HG02763 (cell line): ENCODE results near the gene LY86.
"Not testable (repeated sequence)": the region's sequence is repeated elsewhere in the genome, so short reads cannot be mapped to it uniquely, and the experiment has no call there.

Source experiments
- ATAC-seq: cut with Tn5 transposase; IDR thresholded peaks from one replicate; pipeline ENCODE4 v1.9.1; 2021; ENCODE audit warnings: mild to moderate bottlenecking, moderate library complexity; ENCODE audit not compliant: unreplicated experiment

Gene LY86

DNA sequence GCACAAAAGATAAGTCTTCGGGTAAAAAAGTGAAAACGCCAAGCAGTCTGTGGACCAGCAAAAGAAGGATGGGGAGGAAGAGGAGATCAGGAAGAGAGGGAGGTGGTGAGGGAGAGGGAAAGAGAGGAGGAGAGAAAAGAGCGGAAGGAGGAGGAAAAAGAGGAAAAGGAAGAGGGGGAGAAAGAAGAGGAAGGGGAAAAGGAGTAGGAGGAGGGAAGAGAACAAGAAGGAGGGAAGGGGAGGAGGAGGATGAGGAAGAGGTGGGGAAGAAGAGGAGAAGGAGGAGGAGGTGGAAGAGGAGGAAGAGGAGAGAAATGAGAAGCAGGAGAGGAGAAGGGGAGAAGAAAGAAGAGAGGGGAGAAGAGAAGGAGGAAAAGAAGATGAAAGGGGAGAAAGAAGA lies 6.5 kb downstream of the LY86 start:
- no peak for ATAC-seq

DNA sequence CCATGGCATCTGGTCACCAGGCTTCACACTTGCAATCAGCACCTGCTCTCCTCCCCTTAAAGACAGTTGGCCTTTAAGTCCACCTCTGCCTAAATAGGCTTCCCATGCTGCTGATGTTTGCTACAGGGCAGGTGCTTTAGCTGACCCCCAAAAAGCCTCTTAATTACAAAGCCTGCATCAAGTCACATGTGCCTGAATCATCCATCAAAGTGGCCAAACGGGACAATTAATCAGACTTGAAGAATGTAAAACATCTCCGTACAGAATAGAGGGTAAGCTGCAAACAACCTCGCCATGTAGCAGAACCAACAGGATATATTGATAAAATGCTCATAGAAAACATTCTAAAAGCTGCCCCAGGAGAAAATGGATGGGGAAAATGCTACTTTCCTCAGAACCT lies 7.4 kb downstream of the LY86 start:
- no peak for ATAC-seq

DNA sequence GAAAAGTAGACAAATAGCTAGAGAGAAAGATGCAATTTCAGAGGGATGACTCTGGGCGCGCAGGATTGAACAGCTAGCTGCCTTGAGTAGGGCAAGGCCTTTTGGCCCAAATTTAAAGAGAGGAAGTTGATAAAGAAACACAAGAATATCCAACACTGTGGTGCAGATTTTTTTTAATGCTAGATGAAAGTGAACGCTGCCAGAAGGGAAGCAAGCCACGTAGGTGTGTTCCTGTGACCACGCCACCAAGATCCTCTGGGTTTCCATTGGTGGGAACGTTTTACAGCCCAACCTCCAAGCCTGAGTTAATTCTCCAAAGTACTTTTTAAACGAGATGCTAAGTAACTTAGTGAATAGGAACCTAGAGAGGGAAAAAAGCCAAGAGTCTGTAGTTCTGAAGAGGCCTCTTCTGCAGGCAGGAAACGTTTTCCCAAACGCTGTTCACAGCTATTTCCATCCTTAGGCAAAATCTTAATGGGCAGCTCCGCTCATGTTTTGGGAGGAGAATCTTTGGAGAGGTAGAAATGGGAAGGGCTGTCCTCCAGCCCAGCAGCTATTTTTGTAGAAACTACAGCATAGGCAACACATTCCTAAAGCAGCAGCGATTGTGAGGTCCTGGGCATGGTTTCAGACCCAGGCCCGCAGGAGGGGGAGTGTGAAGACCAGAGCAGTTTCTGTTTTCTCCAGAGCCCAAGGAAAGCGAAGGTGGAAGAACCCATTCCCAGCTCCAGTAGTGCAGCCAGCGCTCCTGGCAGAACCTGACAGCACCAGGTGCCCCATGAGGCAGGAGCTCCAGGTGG lies 8.2 kb downstream of the LY86 start:
- ATAC-seq, result no peak

DNA sequence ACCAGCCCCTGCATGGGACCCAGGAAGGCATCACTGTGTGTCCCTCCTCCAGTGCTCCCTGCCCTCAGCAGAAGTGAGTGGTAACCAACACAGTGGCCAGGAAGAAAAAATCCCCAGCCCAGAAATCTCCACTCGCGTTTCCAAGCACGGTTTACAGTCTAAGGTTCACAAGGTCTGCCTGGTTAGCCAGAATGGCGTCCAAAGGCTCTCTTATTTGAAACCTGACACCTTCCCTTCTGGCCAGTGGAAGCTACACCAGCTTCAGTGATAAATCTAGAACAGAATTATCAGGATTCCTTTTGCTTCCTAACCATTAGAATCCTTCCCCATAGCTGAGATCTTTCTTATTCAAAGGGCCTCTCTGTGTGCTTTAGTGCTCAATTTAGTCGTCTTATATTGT lies 9.2 kb downstream of the LY86 start:
- no peak for ATAC-seq

DNA sequence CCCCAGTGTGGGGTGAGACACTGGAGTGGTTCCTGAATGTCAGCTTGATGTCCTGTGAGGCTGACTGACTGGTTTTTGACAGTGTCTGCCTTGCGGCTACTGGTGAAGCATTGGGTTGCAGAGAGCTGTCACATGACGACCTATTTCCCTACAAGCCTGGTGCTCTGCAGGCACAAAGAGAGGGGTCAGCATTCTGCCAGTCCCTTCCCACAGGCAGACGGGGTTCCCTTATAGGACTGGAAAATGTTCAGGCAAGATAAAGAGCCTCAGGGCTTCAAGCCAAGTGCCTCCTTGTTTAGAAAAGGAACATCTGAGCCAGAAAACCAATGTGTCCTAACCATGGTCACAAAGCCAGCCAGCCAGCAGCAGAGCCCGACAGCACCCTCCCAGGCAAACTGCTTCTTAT lies 11.0 kb downstream of the LY86 start:
- ATAC-seq, result no peak

DNA sequence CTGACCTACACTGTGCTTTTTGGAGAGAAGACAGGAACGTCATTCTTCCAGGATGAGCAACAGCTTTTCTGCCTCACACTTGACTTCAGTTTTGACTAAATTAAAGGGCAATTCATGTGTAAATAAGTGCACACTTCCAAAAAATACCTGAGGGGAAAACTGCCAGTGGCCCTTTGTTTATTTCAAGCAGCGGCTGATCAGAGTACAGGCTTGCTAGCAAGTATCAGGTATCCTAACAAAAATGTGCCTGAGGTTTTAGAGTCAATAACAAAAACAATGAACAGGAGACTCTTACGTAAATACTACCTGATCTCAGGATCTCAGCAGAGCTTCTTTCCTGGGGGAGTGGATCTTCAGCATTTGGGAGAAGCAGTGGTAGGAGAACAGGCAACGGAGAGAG lies 12.4 kb downstream of the LY86 start:
- no peak for ATAC-seq

DNA sequence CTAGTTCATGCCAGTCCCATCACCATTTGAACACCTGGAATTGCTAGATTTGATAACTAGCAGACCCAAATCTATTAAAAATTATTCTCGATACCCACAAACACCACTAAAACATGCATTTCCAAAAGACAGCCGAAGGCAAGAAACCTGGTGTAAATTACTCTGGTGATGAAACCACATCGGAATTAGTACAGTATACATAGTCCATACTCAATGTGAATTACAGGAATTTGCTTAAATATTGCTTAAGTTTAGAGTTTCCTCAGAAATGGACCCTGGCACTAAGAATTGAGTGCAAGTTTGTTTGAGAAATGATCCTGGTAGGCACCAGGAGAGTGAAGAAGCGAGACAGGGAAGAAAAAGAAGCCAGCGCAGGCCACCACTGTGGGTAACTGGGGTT lies 13.7 kb downstream of the LY86 start:
- no peak for ATAC-seq

DNA sequence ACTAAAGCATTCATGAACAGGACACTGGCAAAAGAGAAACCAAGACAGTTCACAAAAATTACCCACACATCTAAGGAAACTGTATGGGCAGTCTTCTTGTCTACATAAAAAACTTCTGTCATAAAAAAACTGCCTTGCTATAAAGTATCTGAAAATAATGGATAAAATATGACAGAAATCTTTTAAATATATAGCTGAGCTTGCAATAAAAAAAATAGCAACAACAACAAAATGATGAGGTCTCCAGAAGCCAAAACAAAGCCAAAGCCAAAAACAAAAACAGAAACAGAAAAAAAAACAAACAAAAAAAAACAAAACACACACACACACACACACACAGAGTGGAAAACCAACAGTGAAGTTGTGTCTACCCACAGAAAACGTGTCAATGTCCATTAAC lies 14.8 kb downstream of the LY86 start:
- no peak for ATAC-seq

DNA sequence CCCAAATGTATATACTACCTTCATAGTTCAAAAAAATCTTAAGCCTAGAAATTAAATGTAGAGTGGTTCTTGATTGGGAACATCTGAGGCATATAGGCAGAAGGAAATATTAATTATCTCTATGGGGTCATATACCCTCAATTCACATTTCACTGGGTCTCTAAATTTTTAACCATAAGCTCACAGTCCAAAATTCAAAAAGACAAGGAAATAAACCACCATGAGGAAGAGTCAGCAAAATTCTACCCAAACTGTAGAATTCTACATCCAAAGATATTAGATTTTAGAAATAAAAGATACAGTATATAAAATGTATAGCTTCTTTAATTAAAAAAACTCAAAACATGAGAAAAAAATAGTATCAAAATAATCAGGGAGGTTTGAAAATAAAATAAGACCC lies 15.5 kb downstream of the LY86 start:
- ATAC-seq, result no peak

DNA sequence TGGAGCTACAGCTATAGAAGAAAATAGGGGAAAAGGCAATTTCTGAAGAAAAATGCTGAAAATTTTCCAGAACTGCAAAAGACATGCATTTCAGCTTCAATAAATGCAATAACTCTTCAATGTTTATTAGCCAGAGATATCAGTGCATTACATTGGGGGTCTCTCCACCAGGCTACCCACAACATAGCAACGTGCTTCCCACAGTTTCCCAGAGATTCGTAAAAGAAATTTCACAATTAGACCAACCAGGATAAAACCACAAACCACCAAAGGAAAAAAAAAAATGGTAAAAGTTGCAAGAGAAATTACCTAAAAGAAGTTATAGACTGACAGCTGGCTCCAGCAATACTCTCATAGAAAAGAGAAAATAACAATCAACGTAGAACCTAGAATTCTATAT lies 16.0 kb downstream of the LY86 start:
- no peak for ATAC-seq

DNA sequence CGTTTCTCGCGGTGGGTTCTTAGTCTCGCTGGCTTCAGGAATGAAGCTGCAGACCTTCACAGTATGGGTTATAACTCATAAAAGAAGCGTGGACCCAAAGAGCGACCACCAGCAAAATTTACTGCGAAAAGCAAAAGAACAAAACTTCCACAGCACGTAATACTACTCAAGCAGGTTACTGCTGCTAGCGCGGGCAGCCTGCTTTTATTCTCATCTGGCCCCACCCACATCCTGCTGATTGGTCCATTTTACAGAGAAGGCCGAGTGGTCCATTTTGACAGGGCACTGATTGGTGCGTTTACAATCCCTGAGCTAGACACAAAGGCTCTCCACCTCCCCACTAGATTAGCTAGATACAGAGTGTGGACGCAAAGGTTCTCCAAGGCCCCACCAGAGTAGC lies 17.4 kb downstream of the LY86 start:
- ATAC-seq, result no peak

DNA sequence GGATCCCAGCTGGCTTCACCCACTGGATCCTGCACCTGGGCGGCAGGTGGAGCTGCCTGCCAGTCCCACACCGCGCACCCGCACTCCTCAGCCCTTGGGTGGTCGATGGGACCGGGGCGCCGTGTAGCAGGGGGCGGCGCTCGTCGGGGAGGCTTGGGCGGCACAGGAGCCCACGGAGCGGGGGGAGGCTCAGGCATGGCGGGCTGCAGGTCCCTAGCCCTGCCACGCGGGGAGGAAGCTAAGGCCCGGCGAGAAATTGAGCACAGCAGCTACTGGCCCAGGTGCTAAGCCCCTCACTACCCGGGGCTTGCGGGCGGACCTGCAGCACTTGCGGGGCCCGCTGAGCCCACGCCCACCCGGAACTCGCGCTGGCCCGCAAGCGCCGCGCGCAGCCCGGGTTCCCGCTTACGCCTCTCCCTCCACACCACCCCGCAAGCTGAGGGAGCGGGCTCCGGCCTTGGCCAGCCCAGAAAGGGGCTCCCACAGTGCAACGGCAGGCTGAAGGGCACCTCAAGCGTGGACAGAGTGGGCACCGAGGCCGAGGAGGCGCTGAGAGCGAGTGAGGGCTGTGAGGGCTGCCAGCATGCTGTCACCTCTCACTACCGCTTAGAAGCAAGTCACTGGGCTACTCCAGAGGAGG lies 18.0 kb downstream of the LY86 start:
- ATAC-seq, result not testable (repeated sequence)

DNA sequence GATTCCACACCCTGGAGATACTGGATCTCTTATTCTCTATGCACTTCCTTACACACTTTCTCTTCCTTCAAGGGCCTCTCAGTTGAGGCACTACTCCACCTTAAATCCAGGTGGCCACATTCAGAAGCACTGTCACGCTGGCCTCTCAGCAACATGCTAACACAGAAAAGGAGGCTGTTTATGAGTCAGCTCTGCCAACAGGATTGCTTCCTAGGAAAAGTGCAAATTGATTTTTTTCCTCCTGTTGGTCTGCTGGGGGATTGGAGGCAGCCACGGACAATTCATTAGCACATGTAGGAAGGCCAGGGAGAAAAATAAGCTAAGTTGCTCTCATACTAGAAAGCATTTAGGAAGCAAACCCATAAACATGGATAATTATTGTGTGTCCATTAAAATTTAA lies 20.9 kb downstream of the LY86 start:
- no peak for ATAC-seq

DNA sequence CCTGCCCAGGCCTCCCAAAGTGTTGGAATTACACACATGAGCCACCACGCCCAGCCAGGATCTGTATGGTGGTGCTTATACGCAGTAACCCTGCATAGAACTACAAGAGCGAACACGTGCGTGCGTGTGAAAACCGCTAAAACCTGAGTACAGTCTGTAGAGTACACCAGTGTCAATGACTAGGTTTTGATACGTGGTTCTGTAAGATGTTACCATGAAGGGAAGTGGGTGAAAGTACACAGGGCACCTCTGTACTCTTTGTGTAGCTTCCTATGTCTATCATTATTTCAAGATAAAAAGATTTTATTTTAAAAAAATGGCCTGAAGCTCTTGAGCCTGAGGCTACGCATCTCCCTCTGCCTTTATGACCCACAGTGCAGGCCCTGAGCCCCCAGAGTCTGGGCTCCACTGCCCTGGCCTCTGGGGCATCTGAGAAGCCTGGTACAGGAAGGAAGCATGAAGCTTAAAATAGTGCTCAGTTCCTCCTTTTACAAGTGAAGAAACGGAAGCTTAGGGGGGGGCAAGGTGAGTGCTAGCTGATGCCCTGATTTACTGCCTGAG lies 21.6 kb downstream of the LY86 start:
- peak; percentile 83 for ATAC-seq

DNA sequence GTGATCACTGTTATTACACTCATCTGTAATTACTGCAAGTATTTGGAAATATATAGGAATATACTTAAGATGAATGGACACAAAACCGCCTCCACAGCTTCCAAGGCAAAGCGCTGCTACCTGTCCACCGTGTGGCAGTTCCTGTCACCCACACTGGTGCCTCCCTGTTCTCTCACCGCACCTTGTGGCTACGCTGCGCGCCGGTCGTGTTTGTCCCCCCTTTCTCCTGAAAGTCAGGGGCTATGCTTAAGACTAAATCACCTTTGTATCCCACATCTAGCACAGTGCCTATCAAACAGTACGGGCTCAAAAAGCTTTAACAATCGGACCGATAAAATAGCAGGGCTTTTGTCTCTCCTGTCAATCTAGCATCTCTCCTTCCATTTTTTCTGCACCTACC lies 23.0 kb downstream of the LY86 start:
- ATAC-seq, result no peak

DNA sequence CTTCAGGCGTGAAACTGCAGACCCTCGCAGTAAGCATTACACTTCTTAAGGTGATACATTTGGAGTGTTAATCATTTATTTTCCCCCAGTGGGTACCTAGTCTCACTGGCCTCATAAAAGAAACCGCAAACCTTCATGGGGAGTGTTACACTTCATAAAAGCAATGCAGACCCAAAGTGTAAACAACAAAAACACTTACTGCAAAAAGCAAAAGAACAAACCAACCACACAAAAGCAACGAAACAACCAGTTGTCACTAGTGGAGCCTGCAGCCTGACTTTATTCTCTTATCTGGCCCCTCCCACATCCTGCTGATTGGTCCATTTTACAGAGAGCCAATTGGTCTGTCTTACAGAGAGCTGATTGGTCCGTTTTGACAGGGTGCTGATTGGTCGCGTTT lies 23.8 kb downstream of the LY86 start:
- ATAC-seq, result no peak

DNA sequence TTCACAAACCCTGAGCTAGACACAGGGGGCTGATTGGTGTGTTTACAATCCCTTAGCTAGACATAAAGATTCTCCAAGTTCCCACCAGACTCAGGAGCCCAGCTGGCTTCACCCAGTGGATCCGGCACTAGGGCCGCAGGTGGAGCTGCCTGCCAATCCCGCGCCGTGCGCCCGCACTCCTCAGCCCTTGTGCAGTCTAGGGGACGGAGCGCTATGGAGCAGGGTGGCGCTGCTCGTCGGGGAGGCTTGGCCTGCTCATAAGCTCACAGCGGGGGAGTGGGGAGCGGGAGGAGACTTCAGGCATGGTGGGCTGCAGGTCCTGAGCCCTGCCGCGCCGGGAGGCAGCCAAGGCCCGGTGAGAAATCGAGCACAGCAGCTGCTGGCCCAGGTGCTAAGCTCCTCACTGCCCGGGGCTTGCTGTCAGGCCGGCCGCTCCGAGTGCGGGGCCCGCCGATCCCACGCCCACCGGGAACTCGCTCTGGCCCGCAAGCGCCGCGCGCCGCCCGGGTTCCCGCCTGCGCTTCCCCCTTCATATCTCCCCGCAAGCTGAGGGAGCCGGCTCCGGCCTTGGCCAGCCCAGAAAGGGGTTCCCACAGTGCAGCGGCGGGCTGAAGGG lies 24.7 kb downstream of the LY86 start:
- ATAC-seq, result not testable (repeated sequence)

DNA sequence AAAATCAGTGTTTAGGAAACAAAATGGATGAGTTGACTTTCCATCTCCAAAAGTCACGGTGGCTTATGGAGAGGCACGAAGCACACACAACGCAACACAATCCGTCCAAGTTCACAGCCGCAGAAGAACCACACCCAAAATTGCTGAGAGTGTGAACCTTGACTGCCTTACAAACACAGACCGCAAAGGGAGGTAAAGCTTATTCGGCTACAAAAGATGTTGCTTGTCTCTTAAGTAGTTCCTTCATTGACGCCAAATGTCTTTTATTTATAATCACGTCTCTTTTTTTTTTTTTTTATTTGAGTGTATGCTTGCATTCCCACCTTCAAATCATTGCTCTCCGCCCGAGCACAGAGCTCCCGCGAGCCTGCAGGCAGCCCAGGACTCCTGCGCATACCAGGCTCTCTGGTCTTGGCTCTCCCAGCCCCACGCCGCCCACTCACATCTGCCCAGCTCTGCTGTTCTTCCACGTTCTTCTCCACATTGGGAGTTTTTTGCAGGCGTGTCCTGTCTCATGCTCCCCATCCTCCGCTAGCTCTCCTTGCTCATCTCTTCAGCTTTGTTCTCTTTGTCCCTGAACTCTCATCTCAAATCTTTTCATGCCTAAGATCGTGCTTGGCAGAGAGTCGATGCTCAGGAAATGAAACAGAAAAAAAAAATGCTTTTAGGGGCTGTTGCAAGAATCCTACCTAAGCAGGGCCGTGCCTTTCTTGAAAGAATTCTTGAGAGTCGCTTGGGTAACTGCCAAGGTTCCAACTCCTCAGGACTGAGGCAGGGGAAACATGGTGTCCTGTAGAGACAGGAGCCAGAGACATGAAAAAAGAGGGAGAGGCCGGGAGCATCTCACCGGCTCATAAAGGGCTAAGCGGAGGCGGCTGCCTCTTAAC lies 25.8 kb downstream of the LY86 start:
- no peak for ATAC-seq

DNA sequence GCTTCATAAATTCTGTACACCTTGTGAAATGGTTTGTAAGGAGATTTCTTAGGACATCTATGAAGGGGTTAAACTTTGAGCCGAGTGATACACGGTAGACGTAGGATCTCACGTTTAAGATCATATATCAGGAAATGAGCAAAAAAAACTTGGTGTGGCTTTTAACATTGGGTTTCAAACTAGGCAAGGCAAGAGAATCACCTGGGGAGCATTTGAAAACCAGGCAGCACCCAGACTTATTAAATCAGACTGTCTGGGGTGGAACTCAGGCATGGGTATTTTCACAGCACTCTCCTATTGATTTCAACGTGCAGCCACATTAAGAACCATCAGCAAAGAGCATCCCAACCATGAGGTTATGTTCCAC lies 26.4 kb downstream of the LY86 start:
- no peak for ATAC-seq

DNA sequence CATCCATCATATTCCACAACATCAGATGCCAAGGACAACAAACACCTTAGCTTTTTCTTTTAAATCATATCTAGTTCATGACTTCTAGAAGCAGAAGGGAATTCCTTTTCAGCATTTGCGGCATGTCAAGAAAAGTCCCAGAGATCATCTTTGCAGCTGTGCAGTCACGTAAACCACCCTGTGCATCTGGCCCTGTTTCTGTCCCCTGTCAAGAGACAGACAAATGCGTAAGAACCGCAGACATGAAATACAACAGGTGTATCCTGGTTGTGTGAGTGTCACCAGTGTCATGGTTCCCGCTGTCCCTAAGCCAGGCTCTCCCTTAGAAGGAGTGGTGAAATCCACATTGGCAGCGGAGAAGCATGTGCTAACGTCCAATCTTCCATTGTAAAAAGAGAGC lies 28.1 kb downstream of the LY86 start:
- ATAC-seq, result no peak
